ENCODE data around the gene TSPY3. TPM values are rescaled to one million over a fixed set of nuclear protein-coding genes. Genes with fewer than 3 reads are reported as not detected.

Gene TSPY3, protein sequence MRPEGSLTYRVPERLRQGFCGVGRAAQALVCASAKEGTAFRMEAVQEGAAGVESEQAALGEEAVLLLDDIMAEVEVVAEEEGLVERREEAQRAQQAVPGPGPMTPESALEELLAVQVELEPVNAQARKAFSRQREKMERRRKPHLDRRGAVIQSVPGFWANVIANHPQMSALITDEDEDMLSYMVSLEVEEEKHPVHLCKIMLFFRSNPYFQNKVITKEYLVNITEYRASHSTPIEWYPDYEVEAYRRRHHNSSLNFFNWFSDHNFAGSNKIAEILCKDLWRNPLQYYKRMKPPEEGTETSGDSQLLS
- not detected for total RNA-seq

DNA sequence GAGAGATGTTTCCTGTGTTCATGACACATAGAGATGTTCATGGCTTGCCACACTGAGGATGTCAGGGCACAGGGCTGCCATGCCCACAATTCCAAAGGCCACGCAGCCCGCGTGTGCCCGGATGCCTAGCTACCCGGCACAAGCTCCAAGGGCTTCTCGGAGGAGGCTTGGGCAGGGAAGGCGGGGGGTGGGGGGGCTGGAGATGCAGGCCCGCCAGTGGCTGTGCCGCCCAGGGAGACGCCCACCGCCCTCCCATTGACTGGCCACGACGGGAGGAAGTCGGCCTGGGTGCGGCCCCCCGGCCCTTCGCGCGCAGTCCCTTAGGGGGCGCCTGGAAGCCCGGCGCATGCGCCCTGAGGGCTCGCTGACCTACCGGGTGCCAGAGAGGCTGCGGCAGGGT is at the start of gene TSPY3:
Gene TSPY3 (plus strand): TSS at position 301 of the 400 bp plus-strand sequence. CDS start 46 bp downstream, at position 347.

DNA sequence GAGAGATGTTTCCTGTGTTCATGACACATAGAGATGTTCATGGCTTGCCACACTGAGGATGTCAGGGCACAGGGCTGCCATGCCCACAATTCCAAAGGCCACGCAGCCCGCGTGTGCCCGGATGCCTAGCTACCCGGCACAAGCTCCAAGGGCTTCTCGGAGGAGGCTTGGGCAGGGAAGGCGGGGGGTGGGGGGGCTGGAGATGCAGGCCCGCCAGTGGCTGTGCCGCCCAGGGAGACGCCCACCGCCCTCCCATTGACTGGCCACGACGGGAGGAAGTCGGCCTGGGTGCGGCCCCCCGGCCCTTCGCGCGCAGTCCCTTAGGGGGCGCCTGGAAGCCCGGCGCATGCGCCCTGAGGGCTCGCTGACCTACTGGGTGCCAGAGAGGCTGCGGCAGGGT is 40.7 kb upstream of the TSPY3 start, which contains the start of gene TSPY8:
Gene TSPY8 (plus strand): TSS at position 301 of the 400 bp plus-strand sequence. CDS start 46 bp downstream, at position 347.

Other genes with a start within 250 kb of the TSPY3 start
- not detected for gene TSPY4, start 61.0 kb upstream of the TSPY3 start, total RNA-seq
- gene TSPY8, start 40.6 kb upstream of the TSPY3 start, total RNA-seq = not detected
- gene TSPY1, start 68.5 kb downstream of the TSPY3 start, total RNA-seq = not detected
- not detected for gene TSPY9, start 88.8 kb downstream of the TSPY3 start, total RNA-seq
- not detected for gene TSPY10, start 129.5 kb downstream of the TSPY3 start, total RNA-seq

Data from melanocyte of skin (primary cell).